SIG-M5 treated with dmso at 0.1 percent for 504 hours (cell line): Measurements from ENCODE around the gene SACM1L.

Experiments used
- DNase-seq: peaks from one replicate; lab custom pipeline; 2025; ENCODE audit not compliant: unreplicated experiment; lab: John Stamatoyannopoulos, UW

The SACM1L gene, protein sequence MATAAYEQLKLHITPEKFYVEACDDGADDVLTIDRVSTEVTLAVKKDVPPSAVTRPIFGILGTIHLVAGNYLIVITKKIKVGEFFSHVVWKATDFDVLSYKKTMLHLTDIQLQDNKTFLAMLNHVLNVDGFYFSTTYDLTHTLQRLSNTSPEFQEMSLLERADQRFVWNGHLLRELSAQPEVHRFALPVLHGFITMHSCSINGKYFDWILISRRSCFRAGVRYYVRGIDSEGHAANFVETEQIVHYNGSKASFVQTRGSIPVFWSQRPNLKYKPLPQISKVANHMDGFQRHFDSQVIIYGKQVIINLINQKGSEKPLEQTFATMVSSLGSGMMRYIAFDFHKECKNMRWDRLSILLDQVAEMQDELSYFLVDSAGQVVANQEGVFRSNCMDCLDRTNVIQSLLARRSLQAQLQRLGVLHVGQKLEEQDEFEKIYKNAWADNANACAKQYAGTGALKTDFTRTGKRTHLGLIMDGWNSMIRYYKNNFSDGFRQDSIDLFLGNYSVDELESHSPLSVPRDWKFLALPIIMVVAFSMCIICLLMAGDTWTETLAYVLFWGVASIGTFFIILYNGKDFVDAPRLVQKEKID

GRCh38 chr3:45688882-45689786 is at the start of gene SACM1L:
Gene SACM1L (plus strand): TSS chr3:45689396. CDS start chr3:45689466, 70 bp downstream.
- peak; percentile 99 for DNase-seq

GRCh38 chr3:45640091-45640507 is 49.1 kb upstream of the SACM1L start:
- DNase-seq: peak; percentile 89

DNA sequence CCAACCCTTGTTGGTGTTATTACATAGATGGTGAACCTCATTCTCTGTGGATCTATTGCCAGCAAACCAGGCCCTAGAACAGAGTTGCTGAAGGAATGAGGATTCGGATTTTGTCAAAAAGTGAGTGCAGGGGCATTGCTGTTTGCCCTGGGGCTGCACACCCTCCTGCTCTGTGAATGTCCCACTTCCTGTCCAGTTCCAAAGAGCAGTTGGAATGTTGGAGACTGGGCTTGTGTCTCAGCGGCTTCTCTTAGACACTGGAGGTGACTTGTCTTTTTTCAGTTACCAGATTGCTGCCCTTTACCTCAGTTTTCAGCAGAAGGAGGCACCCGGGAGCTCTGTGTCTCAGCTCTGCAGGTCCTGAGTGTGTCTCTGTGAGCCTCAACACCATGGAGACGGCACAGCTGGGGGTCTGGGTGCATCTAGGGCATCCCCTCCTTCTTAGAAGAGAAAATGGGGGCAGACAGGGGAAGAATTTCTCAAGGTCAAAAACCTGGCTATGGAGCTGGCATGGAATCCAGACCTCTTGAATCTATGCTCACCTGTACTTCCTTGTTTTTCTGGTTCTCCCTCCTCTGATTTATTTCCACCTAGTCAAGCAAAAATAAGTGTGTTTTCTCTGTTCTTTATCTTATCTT is 48.4 kb upstream of the SACM1L start:
- no peak for DNase-seq

DNA sequence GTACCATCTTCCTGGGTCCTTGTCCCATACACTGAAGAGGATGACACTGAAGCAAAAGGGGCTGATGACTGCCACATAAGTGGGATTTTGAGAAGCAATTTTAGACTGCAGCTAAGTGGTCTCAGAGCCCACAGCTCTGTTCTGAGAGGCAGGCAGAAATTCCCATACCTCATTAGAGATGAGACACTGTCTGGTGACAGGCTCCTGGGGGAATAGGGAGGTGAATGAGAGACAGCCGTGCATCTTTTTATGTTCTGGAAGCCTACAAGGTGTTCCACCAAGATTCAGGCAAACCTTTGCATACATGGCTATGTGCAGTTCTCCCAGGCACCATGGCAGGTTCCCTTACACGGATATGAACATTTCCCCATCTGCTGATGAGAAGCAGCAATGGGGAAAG is 47.4 kb upstream of the SACM1L start:
- DNase-seq: no peak

- no peak for DNase-seq
Measured at GRCh38 chr3:45642731-45643152, 46.5 kb upstream of the SACM1L start.

DNA sequence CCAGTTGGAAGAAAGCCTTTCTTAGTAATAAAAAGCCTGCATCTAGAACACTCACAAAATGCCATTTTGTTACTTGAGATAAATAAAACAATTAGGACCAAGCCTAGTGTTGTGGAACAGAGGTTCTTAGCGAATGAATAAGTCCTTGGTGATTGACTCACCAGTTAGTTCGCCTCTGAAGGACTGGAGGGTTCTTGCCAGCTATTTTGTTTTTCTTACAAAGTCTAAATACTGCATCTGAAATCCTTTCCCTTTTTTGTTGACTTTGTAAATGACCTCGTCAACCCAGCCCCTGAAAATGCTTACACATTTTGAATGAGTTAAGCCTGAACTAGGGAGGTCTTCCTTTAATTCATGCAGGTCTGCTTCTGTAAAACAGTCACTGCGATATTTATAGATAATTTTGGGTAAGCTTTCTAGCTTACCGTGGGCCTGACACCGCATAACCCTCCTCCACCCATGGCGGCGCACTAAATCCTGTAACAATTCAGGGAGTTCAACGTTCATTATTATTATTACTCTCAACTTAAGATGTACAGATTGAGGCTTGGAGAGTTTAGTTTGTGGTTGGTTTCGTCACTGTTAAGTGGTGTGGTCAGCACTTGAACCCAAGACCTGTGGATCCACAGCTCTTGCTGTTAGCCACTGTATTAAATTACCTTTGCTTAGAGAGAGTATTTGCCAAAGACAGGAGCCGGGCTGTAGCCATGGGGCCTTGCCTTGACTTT is 45.0 kb upstream of the SACM1L start:
- no peak for DNase-seq

DNA sequence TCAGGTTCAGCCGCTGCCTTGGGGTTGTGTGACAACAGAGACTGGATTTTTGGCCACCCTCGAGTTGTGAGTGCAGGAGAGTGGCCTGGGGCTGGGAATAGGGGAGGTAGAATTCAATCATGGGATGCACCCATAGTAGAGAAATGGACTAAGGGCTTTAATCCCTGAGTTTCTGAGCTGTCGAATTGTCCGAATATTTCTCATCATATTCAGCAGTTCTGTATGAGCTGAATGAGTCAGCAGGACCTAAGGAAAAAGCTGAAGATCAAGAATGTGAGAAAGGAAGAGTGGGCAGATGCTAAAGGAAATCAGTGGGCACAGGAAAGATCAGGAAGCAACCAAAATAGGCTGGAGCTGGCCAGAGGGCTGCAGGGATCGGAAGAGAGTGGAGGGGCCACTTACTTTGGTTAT is 44.4 kb upstream of the SACM1L start:
- DNase-seq: no peak

GRCh38 chr3:45646051-45646585 is 43.1 kb upstream of the SACM1L start:
- no peak for DNase-seq

DNA sequence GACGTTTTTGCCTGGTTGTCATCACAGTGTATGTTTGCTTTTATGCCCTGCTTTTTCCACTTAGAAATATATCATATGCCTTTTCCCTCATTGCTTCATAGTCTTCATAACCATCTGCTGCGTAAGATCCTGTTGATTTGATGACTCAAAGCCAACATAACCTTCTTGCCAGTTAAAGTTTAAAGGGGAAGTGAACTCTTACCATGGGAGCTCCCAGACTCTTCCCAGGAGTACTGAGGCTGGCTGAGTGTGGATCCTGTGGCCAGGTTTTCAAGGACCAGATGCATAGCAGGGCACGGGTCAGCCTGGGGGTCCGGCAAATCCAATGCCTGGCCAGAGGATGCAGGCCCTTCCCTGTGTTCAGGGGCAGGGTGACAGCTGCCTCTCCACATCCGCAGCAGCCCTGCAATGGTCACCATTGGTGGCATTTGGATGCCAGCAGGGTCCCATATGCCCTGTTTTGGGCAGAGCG is 42.0 kb upstream of the SACM1L start:
- peak; percentile 98 for DNase-seq

GRCh38 chr3:45653205-45653604 is 36.0 kb upstream of the SACM1L start:
- no peak for DNase-seq

GRCh38 chr3:45654397-45654944 is 34.7 kb upstream of the SACM1L start:
- peak; percentile 68 for DNase-seq

- no peak for DNase-seq
Measured at GRCh38 chr3:45655906-45656305, 33.3 kb upstream of the SACM1L start.

DNA sequence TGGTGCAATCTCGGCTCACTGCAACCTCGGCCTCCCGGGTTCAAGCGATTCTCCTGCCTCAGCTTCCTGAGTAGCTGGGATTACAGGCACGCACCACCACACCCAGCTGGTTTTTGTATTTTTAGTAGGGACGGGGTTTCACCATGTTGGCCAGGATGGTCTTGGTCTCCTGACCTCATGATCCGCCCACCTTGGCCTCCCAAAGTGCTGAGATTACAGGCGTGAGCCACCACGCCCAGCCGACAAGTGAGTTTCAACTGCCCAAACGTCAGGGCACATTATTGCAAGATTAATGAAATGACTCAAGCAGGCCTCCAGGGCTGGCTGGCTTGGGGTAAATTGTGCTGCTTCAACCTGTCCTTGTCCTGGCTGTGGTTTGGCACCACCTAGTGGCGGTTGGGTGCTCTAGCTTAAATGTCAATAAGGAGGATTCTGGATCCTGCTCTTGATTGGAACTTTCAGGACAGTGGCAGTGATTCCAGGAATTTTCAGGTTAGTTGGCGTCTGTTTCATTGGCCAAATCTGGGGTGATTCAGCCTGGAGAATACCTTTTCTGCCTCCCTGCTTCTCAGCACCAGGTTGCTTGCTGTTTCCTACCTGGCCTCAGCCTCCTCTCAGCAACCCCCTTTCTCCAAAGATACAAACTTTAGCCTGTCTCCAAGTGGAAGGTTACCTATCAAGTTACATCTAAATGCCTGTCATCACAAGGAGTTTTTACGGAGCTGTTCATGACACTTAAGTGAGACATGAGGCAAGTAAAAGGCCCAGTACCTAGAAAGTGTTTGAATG is 32.4 kb upstream of the SACM1L start:
- DNase-seq: peak; percentile 91

DNA sequence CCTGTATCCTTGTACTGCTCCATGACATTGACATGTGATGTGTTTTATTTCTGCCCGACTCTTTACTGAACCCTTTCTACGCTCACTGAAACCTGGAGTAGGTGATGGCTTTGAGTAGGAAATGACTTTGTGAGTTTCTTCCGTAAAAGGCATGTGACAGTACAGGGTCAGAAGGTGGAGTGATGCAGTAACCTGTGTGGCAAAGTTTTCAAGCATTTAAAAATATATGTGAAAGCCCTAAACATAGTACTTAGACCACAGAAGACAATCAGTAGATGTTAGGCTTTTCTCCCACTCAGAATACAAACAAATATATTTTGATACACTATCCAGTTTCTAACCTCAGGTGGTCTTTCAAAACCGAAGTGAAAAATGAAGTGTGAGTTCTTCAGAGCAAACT is 31.3 kb upstream of the SACM1L start:
- no peak for DNase-seq

DNA sequence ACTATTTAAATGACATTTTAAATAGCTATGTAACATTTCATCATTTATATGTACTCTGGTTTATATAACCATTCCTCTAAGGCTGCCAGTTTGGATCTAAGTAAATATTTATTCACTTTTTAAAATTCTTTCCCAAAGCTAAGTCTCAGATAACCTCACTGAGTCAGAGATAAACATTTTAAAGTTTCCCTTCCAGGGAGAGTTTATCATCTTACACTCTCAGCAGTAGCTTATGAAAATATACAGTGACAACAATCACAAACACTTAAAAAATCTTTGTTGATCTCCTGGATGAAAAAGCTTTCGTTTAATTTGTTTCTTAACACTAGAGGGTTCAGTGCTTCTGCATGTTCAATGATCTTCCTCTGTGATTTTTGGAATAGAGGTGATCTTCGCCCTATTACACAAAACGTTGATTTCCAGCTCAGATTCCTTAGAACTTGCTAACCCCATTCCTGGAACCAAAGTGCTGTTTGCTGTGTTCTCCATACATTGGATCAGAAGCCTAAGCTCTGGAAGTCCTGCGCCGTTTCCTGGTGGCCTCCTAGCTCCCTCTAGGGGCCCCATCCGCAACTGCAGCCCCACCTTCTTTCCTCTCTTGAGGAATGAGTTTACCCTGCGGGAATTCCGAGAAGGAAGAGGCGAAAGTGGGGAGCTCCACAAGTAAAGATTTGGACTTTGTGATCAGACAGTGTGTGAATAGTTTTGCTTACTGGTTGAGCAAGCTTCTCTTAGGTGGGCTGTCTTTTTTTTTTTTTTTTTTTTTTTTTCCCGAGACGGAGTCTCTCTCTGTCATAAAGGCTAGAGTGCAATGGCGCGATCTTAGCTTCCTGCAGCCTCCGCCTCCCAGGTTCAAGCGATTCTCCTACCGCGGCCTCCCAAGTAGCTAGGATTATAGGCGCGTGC is 29.3 kb upstream of the SACM1L start:
- no peak for DNase-seq

DNA sequence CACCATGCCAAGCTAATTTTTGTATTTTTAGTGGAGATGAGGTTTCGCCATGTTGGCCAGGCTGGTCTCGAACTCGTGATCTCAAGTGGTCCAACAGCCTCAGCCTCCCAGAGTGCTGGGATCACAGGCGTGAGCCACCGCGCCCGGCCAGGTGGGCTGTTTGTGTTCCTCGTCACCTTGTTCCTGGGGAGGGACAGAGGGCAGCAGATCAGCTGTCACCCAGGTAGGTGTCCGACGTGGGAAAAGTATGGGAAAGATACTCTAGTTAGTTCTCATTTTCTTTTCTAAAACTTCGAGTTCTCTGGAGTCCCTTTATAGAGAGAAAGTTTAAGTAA is 28.7 kb upstream of the SACM1L start:
- no peak for DNase-seq

DNA sequence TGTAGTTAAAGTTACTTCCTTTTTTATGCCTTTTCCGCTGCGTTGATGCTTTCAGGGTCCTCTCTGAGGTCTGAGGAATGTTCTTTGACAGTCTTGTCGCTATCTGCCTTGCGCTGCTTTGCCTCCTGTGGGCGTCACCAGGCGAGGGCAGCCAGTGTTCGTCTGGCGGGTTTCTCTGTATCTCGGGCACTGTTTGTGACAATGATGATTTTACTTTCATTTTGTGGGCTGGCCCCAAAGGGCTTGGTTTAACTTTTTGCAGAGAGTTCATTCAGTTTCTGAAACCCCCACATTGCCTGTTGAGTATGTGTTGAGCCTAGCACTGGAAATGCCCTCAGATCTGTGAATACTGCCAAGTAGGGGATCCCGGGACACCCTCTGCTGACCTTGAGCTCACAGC is 24.6 kb upstream of the SACM1L start:
- no peak for DNase-seq

DNA sequence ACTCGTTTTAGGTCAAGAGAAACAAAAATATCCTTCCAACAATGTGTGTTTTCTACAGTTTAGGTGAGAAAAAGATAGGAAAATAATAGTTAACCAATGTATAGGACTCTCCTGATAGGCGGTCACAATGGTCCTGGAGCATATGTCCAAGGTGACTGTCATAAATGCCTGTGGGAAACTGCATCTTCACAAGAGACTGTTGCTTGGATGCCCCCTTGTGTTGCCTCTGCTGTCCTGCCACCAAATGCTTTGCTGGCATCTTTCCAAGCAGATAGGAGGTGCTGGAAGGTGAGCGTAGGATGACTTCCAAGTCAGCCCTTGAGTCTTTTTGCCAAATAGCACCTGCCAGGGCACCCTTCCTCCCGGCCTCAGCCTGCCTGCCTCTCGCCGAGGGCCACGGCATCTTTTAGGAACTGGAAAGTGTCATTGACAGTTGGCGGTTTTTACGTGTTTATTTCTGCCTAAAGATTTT is 24.1 kb upstream of the SACM1L start:
- DNase-seq: peak; percentile 47
